ENCODE data around the gene DNM3.
A peak's percentile ranks its signal among the peaks of the same experiment; 100 is the strongest.
"Not testable (repeated sequence)": the region's sequence is repeated elsewhere in the genome, so short reads cannot be mapped to it uniquely, and the experiment has no call there.

The DNM3 gene

GRCh38 chr1:172410027-172410426 lies 568.7 kb downstream of the DNM3 start:
- Mint-ChIP-seq H3K4me3 (no peak overlapping the region), H3K36me3 (ENCODE audit: low read depth) (no peaks in the 10 kb centered on the region), H3K27ac (no peak overlapping the region), H3K4me1 (ENCODE audit: low read depth) (peaks cover 3% of the 10 kb centered on the region), H3K9me3 (no peaks in the 10 kb centered on the region), H3K27me3 (no peaks in the 10 kb centered on the region)

DNA sequence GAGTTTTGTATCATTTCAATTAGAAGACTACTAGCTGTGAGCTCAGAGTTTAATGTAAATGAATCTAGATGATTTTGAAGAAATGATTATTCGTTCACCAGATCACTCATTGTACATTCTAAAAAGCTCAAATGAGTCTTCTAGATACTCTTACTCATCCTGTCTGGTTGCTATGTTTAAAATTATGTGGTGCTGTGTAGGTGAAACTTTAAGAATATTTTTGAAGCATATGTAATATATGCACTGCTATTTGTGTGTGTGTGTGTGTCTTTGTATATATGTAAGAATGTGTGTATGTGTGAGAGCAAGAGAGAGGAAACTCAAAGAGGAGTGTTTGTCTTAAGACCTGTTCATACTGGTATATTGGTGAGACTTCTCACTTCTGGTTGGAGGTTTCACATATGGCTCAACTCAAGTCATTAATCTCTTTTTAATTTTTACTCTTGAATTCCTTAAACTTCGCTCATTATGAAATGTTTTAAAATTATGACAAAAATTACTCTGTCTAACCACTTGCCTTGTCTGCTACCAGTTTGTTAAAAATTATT lies 570.6 kb downstream of the DNM3 start:
- H3K27me3 Mint-ChIP-seq: no peaks in the 10 kb centered on the region
- H3K9me3 Mint-ChIP-seq: no peaks in the 10 kb centered on the region
- H3K4me3 Mint-ChIP-seq: no peak overlapping the region
- H3K27ac Mint-ChIP-seq: no peak overlapping the region
- peaks cover 3% of the 10 kb centered on the region for H3K4me1 Mint-ChIP-seq (ENCODE audit: low read depth)
- H3K36me3 Mint-ChIP-seq (ENCODE audit: low read depth): no peaks in the 10 kb centered on the region

DNA sequence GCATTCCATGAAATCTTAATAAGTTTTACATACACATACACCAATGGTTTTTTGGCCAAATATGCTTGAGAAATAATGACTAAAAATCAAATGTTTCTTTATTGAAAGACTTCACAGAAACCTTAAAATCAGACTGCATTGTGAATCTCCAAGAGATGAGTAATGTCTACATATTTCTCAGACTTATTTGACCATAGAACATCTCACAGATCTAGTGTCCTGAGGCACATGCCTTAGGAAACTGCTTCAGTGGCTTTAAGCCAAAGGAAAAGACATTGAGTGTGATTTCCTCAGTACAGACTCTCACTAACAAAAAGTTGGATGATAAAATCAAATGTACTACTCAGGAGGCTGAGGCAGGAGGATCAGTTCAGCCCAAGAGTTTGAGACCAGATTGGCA lies 573.0 kb downstream of the DNM3 start:
- no peak overlapping the region for H3K4me3 Mint-ChIP-seq
- H3K36me3 Mint-ChIP-seq (ENCODE audit: low read depth): no peaks in the 10 kb centered on the region
- H3K9me3 Mint-ChIP-seq: no peaks in the 10 kb centered on the region
- H3K27me3 Mint-ChIP-seq: no peaks in the 10 kb centered on the region
- peaks cover 6% of the 10 kb centered on the region for H3K4me1 Mint-ChIP-seq (ENCODE audit: low read depth)
- no peak overlapping the region for H3K27ac Mint-ChIP-seq

- no peaks in the 10 kb centered on the region for H3K36me3 Mint-ChIP-seq (ENCODE audit: low read depth)
- H3K9me3 Mint-ChIP-seq: no peaks in the 10 kb centered on the region
- peaks cover 10% of the 10 kb centered on the region for H3K4me1 Mint-ChIP-seq (ENCODE audit: low read depth)
- H3K4me3 Mint-ChIP-seq: no peak overlapping the region
- no peaks in the 10 kb centered on the region for H3K27me3 Mint-ChIP-seq
- no peak overlapping the region for H3K27ac Mint-ChIP-seq
These were observed 575.3 kb downstream of the DNM3 start for GRCh38 chr1:172416496-172417035.

GRCh38 chr1:172417557-172417956 lies 576.3 kb downstream of the DNM3 start:
- no peak overlapping the region for H3K27ac Mint-ChIP-seq
- no peaks in the 10 kb centered on the region for H3K27me3 Mint-ChIP-seq
- no peaks in the 10 kb centered on the region for H3K36me3 Mint-ChIP-seq (ENCODE audit: low read depth)
- H3K9me3 Mint-ChIP-seq: no peaks in the 10 kb centered on the region
- peaks cover 7% of the 10 kb centered on the region for H3K4me1 Mint-ChIP-seq (ENCODE audit: low read depth)
- H3K4me3 Mint-ChIP-seq: no peak overlapping the region

GRCh38 chr1:172420385-172420784 lies 579.1 kb downstream of the DNM3 start, which contains the start of gene C1orf105:
C1orf105 (plus strand) TSS chr1:172420685; CDS start chr1:172420886, 201 bp downstream.
- Mint-ChIP-seq H3K27me3 (no peaks in the 10 kb centered on the region), H3K27ac (peak within 1 kb of the TSS; percentile 37), H3K9me3 (no peaks in the 10 kb centered on the region), H3K36me3 (ENCODE audit: low read depth) (no peaks in the 10 kb centered on the region), H3K4me3 (no peak within 1 kb of the TSS), H3K4me1 (ENCODE audit: low read depth) (peaks cover 7% of the 10 kb centered on the region)

DNA sequence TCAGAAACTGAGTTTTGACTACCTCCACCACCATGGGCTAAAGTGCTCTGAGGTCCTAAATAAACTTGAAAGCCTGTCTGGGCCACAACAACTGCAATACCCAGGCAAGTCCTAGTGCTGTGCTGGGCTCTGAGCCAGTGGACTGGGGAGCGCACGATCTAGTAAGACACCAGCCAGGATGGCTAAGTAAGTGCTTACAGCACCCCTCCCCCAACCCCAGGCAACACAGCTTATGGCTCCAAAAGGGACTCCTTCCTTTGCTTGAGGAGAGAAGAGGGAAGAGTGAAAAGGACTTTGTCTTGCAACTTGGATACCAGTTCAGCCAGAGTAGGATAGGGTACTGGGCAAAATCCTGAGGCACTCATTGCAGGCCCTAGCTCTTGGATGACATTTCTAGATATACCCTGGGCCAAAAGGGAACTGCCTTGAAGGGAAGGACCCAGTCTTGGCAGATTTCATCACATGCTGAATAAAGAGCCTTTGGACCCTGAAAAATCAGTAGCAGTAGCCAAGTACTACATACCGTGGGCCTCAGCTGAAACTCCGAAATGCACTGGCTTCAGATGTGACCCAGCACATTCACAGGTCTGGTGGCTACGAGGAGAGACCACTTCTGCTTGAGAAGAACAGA lies 580.8 kb downstream of the DNM3 start:
- H3K36me3 Mint-ChIP-seq (ENCODE audit: low read depth): no peaks in the 10 kb centered on the region
- no peak overlapping the region for H3K4me3 Mint-ChIP-seq
- no peaks in the 10 kb centered on the region for H3K9me3 Mint-ChIP-seq
- H3K27me3 Mint-ChIP-seq: no peaks in the 10 kb centered on the region
- peaks cover 7% of the 10 kb centered on the region for H3K4me1 Mint-ChIP-seq (ENCODE audit: low read depth)
- no peak overlapping the region for H3K27ac Mint-ChIP-seq

GRCh38 chr1:172423336-172423735 lies 582.0 kb downstream of the DNM3 start:
- Mint-ChIP-seq H3K36me3 (ENCODE audit: low read depth) (no peaks in the 10 kb centered on the region), H3K9me3 (no peaks in the 10 kb centered on the region), H3K27me3 (no peaks in the 10 kb centered on the region), H3K27ac (no peak overlapping the region), H3K4me3 (no peak overlapping the region), H3K4me1 (ENCODE audit: low read depth) (peaks cover 7% of the 10 kb centered on the region)

GRCh38 chr1:172425339-172425738 lies 584.0 kb downstream of the DNM3 start:
- Mint-ChIP-seq H3K4me1 (ENCODE audit: low read depth) (peaks cover 15% of the 10 kb centered on the region), H3K36me3 (ENCODE audit: low read depth) (no peaks in the 10 kb centered on the region), H3K27me3 (no peaks in the 10 kb centered on the region), H3K9me3 (no peaks in the 10 kb centered on the region), H3K27ac (no peak overlapping the region), H3K4me3 (no peak overlapping the region)

- Mint-ChIP-seq H3K9me3 (no peaks in the 10 kb centered on the region), H3K4me1 (ENCODE audit: low read depth) (peaks cover 29% of the 10 kb centered on the region), H3K27me3 (no peaks in the 10 kb centered on the region), H3K36me3 (ENCODE audit: low read depth) (no peaks in the 10 kb centered on the region), H3K4me3 (no peak overlapping the region), H3K27ac (no peak overlapping the region)
These were observed 585.9 kb downstream of the DNM3 start for GRCh38 chr1:172427191-172427590.

- H3K9me3 Mint-ChIP-seq: no peaks in the 10 kb centered on the region
- no peak overlapping the region for H3K4me3 Mint-ChIP-seq
- H3K27me3 Mint-ChIP-seq: no peaks in the 10 kb centered on the region
- peak overlapping the region; percentile 46 for H3K27ac Mint-ChIP-seq
- no peaks in the 10 kb centered on the region for H3K36me3 Mint-ChIP-seq (ENCODE audit: low read depth)
- H3K4me1 Mint-ChIP-seq (ENCODE audit: low read depth): peaks cover 43% of the 10 kb centered on the region
These were observed 588.2 kb downstream of the DNM3 start for GRCh38 chr1:172429331-172430127.

- H3K36me3 Mint-ChIP-seq (ENCODE audit: low read depth): no peaks in the 10 kb centered on the region
- no peak overlapping the region for H3K4me3 Mint-ChIP-seq
- H3K27ac Mint-ChIP-seq: peak overlapping the region; percentile 46
- peaks cover 43% of the 10 kb centered on the region for H3K4me1 Mint-ChIP-seq (ENCODE audit: low read depth)
- no peaks in the 10 kb centered on the region for H3K9me3 Mint-ChIP-seq
- no peaks in the 10 kb centered on the region for H3K27me3 Mint-ChIP-seq
These were observed 588.8 kb downstream of the DNM3 start for GRCh38 chr1:172430128-172430454.

- Mint-ChIP-seq H3K27ac (no peak overlapping the region), H3K27me3 (no peaks in the 10 kb centered on the region), H3K36me3 (ENCODE audit: low read depth) (no peaks in the 10 kb centered on the region), H3K4me1 (ENCODE audit: low read depth) (peaks cover 43% of the 10 kb centered on the region), H3K4me3 (no peak overlapping the region), H3K9me3 (no peaks in the 10 kb centered on the region)
These were observed 589.9 kb downstream of the DNM3 start for GRCh38 chr1:172431204-172431603.

- Mint-ChIP-seq H3K36me3 (ENCODE audit: low read depth) (no peaks in the 10 kb centered on the region), H3K27me3 (no peaks in the 10 kb centered on the region), H3K27ac (no peak overlapping the region), H3K4me1 (ENCODE audit: low read depth) (peaks cover 43% of the 10 kb centered on the region), H3K4me3 (no peak overlapping the region), H3K9me3 (no peaks in the 10 kb centered on the region)
These were observed 590.5 kb downstream of the DNM3 start for GRCh38 chr1:172431721-172432192.

- not testable (repeated sequence) for H3K4me3 Mint-ChIP-seq, H3K27ac Mint-ChIP-seq, H3K27me3 Mint-ChIP-seq, H3K9me3 Mint-ChIP-seq
- Mint-ChIP-seq H3K4me1 (ENCODE audit: low read depth) (peaks cover 39% of the 10 kb centered on the region), H3K36me3 (ENCODE audit: low read depth) (peaks cover 29% of the 10 kb centered on the region)
These were observed 595.9 kb downstream of the DNM3 start for GRCh38 chr1:172437183-172437582.
